Neural cell (in vitro differentiated cells): ENCODE data around the gene ADH5.

Source experiments
- CTCF ChIP-seq: fragments of 450-650 bp; IDR thresholded peaks from 2 replicates; pipeline ENCODE4 v1.5.1; 2014; ENCODE audit warnings: antibody characterized with exemption, mild to moderate bottlenecking, moderate library complexity; ENCODE audit not compliant: poor library complexity, severe bottlenecking
- TAF1 ChIP-seq: IDR thresholded peaks from 2 replicates; pipeline ENCODE4 v1.6.1; 2012; ENCODE audit warnings: low read depth

- TF ChIP-seq TAF1 (no peak), CTCF (no peak)
These were observed 40.9 kb downstream of the ADH5 start for GRCh38 chr4:99047710-99048109.
